ENCODE measurements around the gene CEP89.
A peak's percentile ranks its signal among the peaks of the same experiment; 100 is the strongest.
"Not testable (repeated sequence)": the region's sequence is repeated elsewhere in the genome, so short reads cannot be mapped to it uniquely, and the experiment has no call there.

CEP89 gene

DNA sequence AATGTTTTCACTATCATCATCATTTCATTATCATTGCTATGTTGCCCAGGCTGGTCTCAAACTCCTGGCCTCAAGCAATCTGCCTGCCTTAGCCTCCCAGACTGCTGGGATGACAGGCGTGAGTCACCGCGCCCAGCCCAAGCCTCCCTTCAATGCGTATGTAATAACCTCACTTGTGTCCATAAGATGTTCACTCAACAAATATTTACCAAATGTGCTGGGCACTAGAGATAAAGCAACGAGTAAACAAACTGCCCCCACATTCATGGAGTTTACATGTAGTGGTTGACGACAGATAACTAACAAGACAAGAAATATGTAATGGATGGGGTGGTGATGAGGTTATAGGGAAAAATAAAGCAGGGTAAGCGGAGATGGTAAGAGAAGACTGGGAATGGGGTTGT lies 25.3 kb upstream of the CEP89 start:
- H3K27me3 ChIP-seq (ENCODE audit: control insufficient read depth in 1 of 2, insufficient read depth in 2 of 2, low read length in 2 of 2); H3K9ac ChIP-seq (ENCODE audit: low read length in 2 of 2); H3K4me1 ChIP-seq (ENCODE audit: control insufficient read depth, insufficient read depth, low read length); H3K4me3 ChIP-seq (ENCODE audit: low read length in 2 of 2); H3K9me3 ChIP-seq (ENCODE audit: control insufficient read depth in 2 of 2, low read length in 2 of 2); H3K27ac ChIP-seq (ENCODE audit: low read length); H3K36me3 ChIP-seq (ENCODE audit: control insufficient read depth in 2 of 2, insufficient read depth in 2 of 2, low read length in 2 of 2): not testable (repeated sequence)

DNA sequence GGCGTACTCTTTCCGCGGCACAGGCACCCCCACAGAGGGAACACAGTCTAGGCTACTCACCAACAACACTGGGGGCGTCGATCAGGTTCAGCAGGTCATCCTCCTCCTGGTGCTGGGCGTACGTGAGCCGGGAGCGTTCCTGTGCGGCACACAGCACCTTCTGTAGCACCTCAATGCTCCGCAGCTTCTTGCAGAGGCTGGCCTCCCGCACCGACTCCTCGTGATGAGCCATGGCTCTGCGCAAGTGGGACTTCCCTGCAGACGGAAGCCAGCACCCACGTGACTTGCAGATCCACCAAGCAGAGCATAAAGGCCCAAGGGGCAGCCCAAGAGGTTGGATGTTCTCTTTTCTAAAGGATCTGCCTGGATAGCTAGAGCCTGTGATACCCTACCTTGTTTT lies 24.2 kb upstream of the CEP89 start:
- not testable (repeated sequence) for H3K9me3 ChIP-seq (ENCODE audit: control insufficient read depth in 2 of 2, low read length in 2 of 2); H3K4me3 ChIP-seq (ENCODE audit: low read length in 2 of 2); H3K36me3 ChIP-seq (ENCODE audit: control insufficient read depth in 2 of 2, insufficient read depth in 2 of 2, low read length in 2 of 2); H3K4me1 ChIP-seq (ENCODE audit: control insufficient read depth, insufficient read depth, low read length); H3K27ac ChIP-seq (ENCODE audit: low read length); H3K9ac ChIP-seq (ENCODE audit: low read length in 2 of 2); H3K27me3 ChIP-seq (ENCODE audit: control insufficient read depth in 1 of 2, insufficient read depth in 2 of 2, low read length in 2 of 2)

GRCh38 chr19:32988724-32989123 lies 17.0 kb upstream of the CEP89 start:
- Histone ChIP-seq H3K9ac (ENCODE audit: low read length in 2 of 2) (no peak overlapping the region), H3K4me3 (ENCODE audit: low read length in 2 of 2) (no peak overlapping the region), H3K9me3 (ENCODE audit: control insufficient read depth in 2 of 2, low read length in 2 of 2) (no peaks in the 10 kb centered on the region), H3K36me3 (ENCODE audit: control insufficient read depth in 2 of 2, insufficient read depth in 2 of 2, low read length in 2 of 2) (no peaks in the 10 kb centered on the region), H3K27ac (ENCODE audit: low read length) (no peak overlapping the region), H3K4me1 (ENCODE audit: control insufficient read depth, insufficient read depth, low read length) (no peaks in the 10 kb centered on the region), H3K27me3 (ENCODE audit: control insufficient read depth in 1 of 2, insufficient read depth in 2 of 2, low read length in 2 of 2) (no peaks in the 10 kb centered on the region)

- H3K36me3 ChIP-seq (ENCODE audit: control insufficient read depth in 2 of 2, insufficient read depth in 2 of 2, low read length in 2 of 2); H3K4me1 ChIP-seq (ENCODE audit: control insufficient read depth, insufficient read depth, low read length); H3K9me3 ChIP-seq (ENCODE audit: control insufficient read depth in 2 of 2, low read length in 2 of 2); H3K27me3 ChIP-seq (ENCODE audit: control insufficient read depth in 1 of 2, insufficient read depth in 2 of 2, low read length in 2 of 2); H3K27ac ChIP-seq (ENCODE audit: low read length); H3K9ac ChIP-seq (ENCODE audit: low read length in 2 of 2); H3K4me3 ChIP-seq (ENCODE audit: low read length in 2 of 2): not testable (repeated sequence)
These were observed 16.5 kb upstream of the CEP89 start for GRCh38 chr19:32988254-32988653.

- H3K27ac ChIP-seq (ENCODE audit: low read length); H3K9ac ChIP-seq (ENCODE audit: low read length in 2 of 2); H3K4me1 ChIP-seq (ENCODE audit: control insufficient read depth, insufficient read depth, low read length); H3K4me3 ChIP-seq (ENCODE audit: low read length in 2 of 2); H3K27me3 ChIP-seq (ENCODE audit: control insufficient read depth in 1 of 2, insufficient read depth in 2 of 2, low read length in 2 of 2); H3K9me3 ChIP-seq (ENCODE audit: control insufficient read depth in 2 of 2, low read length in 2 of 2); H3K36me3 ChIP-seq (ENCODE audit: control insufficient read depth in 2 of 2, insufficient read depth in 2 of 2, low read length in 2 of 2): not testable (repeated sequence)
These were observed 10.7 kb upstream of the CEP89 start for GRCh38 chr19:32982488-32982887.

GRCh38 chr19:32979807-32980206 lies 8.0 kb upstream of the CEP89 start:
- not testable (repeated sequence) for H3K4me1 ChIP-seq (ENCODE audit: control insufficient read depth, insufficient read depth, low read length); H3K36me3 ChIP-seq (ENCODE audit: control insufficient read depth in 2 of 2, insufficient read depth in 2 of 2, low read length in 2 of 2); H3K27ac ChIP-seq (ENCODE audit: low read length); H3K9ac ChIP-seq (ENCODE audit: low read length in 2 of 2); H3K27me3 ChIP-seq (ENCODE audit: control insufficient read depth in 1 of 2, insufficient read depth in 2 of 2, low read length in 2 of 2); H3K9me3 ChIP-seq (ENCODE audit: control insufficient read depth in 2 of 2, low read length in 2 of 2); H3K4me3 ChIP-seq (ENCODE audit: low read length in 2 of 2)

GRCh38 chr19:32977813-32978212 lies 6.1 kb upstream of the CEP89 start:
- not testable (repeated sequence) for H3K27ac ChIP-seq (ENCODE audit: low read length); H3K9me3 ChIP-seq (ENCODE audit: control insufficient read depth in 2 of 2, low read length in 2 of 2)

DNA sequence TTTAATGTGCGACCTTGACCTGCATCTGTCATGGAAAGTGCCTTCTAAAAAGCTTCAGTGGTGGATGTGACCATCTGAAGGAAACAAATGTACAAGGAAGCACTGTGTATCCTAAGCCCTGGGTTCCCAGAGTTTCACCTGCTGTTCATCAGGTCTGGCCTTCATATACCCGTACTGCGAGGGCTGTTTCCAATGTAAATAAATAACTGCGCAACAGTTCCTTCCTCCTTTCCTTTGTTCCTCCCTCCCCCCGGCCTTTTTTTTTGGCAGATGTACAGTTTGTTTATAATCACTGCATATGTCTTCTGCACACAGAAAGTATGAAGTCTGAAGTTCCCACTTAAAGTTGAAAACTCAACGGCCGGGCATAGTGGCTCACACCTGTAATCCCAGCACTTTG lies 5.5 kb upstream of the CEP89 start:
- Histone ChIP-seq H3K36me3 (ENCODE audit: control insufficient read depth in 2 of 2, insufficient read depth in 2 of 2, low read length in 2 of 2) (no peaks in the 10 kb centered on the region), H3K4me3 (ENCODE audit: low read length in 2 of 2) (no peak overlapping the region), H3K27ac (ENCODE audit: low read length) (no peak overlapping the region), H3K9me3 (ENCODE audit: control insufficient read depth in 2 of 2, low read length in 2 of 2) (no peaks in the 10 kb centered on the region), H3K27me3 (ENCODE audit: control insufficient read depth in 1 of 2, insufficient read depth in 2 of 2, low read length in 2 of 2) (no peaks in the 10 kb centered on the region), H3K9ac (ENCODE audit: low read length in 2 of 2) (no peak overlapping the region), H3K4me1 (ENCODE audit: control insufficient read depth, insufficient read depth, low read length) (peaks cover 2% of the 10 kb centered on the region)

More at GRCh38 chr19:32977813-32978212, 6.1 kb upstream of the CEP89 start:
- H3K36me3 ChIP-seq (ENCODE audit: control insufficient read depth in 2 of 2, insufficient read depth in 2 of 2, low read length in 2 of 2); H3K9ac ChIP-seq (ENCODE audit: low read length in 2 of 2); H3K27me3 ChIP-seq (ENCODE audit: control insufficient read depth in 1 of 2, insufficient read depth in 2 of 2, low read length in 2 of 2); H3K4me3 ChIP-seq (ENCODE audit: low read length in 2 of 2); H3K4me1 ChIP-seq (ENCODE audit: control insufficient read depth, insufficient read depth, low read length): not testable (repeated sequence)

DNA sequence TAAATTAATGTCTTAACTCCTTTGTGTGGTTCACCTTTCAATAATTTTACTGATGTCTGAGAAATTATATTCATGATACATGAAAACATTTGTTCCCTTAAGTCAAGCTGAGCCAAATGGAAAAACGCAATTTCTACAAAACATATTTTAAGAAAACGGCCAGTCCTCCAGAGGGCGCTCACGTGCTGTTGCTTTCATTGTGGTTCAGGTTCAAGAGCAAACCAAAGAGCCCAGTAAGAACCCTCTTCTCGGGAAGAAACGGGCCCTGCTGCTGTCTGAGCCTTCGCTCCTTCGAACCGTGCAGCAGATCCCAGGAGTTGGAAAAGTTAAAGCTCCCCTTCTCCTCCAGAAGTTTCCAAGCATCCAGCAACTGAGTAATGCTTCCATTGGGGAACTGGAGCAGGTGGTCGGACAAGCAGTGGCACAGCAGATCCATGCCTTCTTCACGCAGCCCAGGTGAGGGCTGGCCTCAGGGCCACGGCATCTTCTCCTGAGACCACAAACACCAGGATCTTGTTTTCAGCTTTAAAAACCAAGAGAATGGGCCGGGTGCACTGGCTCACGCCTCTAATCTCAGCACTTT lies 4.6 kb upstream of the CEP89 start:
- no peaks in the 10 kb centered on the region for H3K27me3 ChIP-seq (ENCODE audit: control insufficient read depth in 1 of 2, insufficient read depth in 2 of 2, low read length in 2 of 2)
- H3K27ac ChIP-seq (ENCODE audit: low read length), result no peak overlapping the region
- H3K9me3 ChIP-seq (ENCODE audit: control insufficient read depth in 2 of 2, low read length in 2 of 2), result no peaks in the 10 kb centered on the region
- H3K4me3 ChIP-seq (ENCODE audit: low read length in 2 of 2), result no peak overlapping the region
- H3K36me3 ChIP-seq (ENCODE audit: control insufficient read depth in 2 of 2, insufficient read depth in 2 of 2, low read length in 2 of 2), result no peaks in the 10 kb centered on the region
- H3K4me1 ChIP-seq (ENCODE audit: control insufficient read depth, insufficient read depth, low read length), result peaks cover 5% of the 10 kb centered on the region
- no peak overlapping the region for H3K9ac ChIP-seq (ENCODE audit: low read length in 2 of 2)

DNA sequence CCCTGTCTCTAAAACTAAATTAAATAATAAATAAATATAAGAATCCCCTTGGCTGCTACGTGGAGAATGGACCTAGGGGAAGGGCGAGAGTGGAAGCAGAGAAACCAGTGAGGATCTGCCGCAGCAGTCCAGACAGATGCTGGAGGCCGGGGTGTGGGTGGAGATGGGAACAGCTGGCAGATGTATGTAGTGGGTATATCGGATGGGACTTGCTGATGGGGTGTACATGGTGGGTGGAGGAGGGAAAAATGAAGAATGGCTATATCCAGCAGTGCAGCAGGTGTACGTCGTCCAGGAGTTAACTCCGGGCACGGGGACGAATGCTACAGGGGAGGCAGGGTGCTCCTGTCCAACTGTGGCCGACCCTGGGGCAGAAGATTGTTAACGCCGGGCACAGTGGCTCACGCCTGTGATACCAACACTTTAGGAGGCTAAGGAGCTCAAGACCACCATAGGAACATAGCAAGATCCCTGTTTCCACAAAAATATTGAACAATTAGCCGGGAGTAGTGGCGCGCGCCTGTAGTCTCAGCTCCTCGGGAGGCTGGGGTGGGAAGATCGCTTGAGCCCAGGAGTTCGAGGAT lies 654 bp downstream of the CEP89 start:
- Histone ChIP-seq H3K27me3 (ENCODE audit: control insufficient read depth in 1 of 2, insufficient read depth in 2 of 2, low read length in 2 of 2) (no peaks in the 10 kb centered on the region), H3K4me3 (ENCODE audit: low read length in 2 of 2) (peak overlapping the region; percentile 75 to 91), H3K4me1 (ENCODE audit: control insufficient read depth, insufficient read depth, low read length) (peaks cover 23% of the 10 kb centered on the region), H3K36me3 (ENCODE audit: control insufficient read depth in 2 of 2, insufficient read depth in 2 of 2, low read length in 2 of 2) (peaks cover 0 to 2% of the 10 kb centered on the region in 2 donors), H3K9me3 (ENCODE audit: control insufficient read depth in 2 of 2, low read length in 2 of 2) (no peaks in the 10 kb centered on the region), H3K9ac (ENCODE audit: low read length in 2 of 2) (peak overlapping the region; percentile 71 to 79), H3K27ac (ENCODE audit: low read length) (no peak overlapping the region)

GRCh38 chr19:32969549-32969948 lies 2.2 kb downstream of the CEP89 start:
- no peaks in the 10 kb centered on the region for H3K27me3 ChIP-seq (ENCODE audit: control insufficient read depth in 1 of 2, insufficient read depth in 2 of 2, low read length in 2 of 2)
- H3K27ac ChIP-seq (ENCODE audit: low read length), result no peak overlapping the region
- H3K4me1 ChIP-seq (ENCODE audit: control insufficient read depth, insufficient read depth, low read length), result peaks cover 23% of the 10 kb centered on the region
- peaks cover 0 to 4% of the 10 kb centered on the region in 2 donors for H3K36me3 ChIP-seq (ENCODE audit: control insufficient read depth in 2 of 2, insufficient read depth in 2 of 2, low read length in 2 of 2)
- no peaks in the 10 kb centered on the region for H3K9me3 ChIP-seq (ENCODE audit: control insufficient read depth in 2 of 2, low read length in 2 of 2)
- no peak overlapping the region for H3K9ac ChIP-seq (ENCODE audit: low read length in 2 of 2)
- no peak overlapping the region for H3K4me3 ChIP-seq (ENCODE audit: low read length in 2 of 2)

Data from stomach smooth muscle (tissue), 2 donors.